Measurements from ENCODE around the gene LRRFIP2. TPM values are rescaled to one million over a fixed set of nuclear protein-coding genes. Genes with fewer than 3 reads are reported as not detected.
"Not testable (repeated sequence)": the region's sequence is repeated elsewhere in the genome, so short reads cannot be mapped to it uniquely, and the experiment has no call there.

The LRRFIP2 gene
- polyA plus RNA-seq (ENCODE audit: insufficient read length in 3 of 3) = 10 to 100 TPM; 39.6 to 42.9 (median 40.5) TPM

DNA sequence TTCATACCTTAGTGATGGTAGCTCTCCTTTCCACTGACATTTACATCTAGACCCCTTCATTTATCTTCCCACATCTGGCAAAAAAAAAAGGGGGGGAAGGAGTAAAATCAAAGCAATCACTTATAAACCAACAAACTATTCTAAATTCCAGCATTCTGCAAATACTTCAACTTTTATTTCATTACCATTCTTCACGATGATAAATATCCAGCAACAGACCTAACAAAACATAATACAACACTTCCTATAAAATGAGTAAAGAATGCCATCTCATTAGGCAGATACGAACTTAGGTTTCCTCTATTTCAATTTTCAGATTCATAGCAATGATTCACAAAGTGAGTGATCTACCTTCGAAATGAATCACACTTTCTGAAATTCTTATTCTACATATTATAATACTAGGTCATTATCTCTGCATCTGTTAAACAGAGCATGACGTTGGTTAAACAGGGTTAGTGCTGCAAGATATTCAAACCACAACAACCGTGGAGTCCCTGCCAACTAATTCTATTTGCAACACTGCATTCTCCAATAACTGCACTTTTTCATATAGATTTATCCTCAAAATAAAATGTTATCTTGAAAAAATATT lies at the start of gene LRRFIP2:
LRRFIP2 (minus strand) TSS at position 51 of the 595 bp plus-strand sequence. CDS start 25,599 bp downstream, outside the sequence.
- DNase-seq (ENCODE audit: low read depth in 3 of 3, low spot score in 2 of 3) = no peak

DNA sequence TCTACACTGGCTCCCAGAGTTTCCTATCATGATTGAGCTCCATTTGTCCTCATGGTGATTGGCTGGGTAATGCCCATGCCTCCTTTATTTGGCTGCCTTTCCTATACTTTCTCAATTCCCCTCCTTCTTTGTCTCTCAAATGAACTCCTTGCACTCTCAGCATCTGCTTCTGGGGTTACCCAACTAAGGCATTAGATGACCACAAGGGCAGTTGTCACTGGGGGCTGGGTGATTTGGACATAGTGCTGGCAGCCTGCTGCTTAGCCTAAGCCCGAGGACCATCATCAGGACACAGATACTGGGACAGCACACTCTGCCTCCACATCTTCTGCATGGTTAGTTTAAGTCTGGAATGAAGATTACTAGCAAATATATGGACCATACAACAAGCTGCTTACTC lies 49.2 kb upstream of the LRRFIP2 start:
- DNase-seq (ENCODE audit: low read depth in 3 of 3, low spot score in 2 of 3) = no peak

GRCh38 chr3:37223141-37223558 lies 48.8 kb upstream of the LRRFIP2 start:
- no peak for DNase-seq (ENCODE audit: low read depth in 3 of 3, low spot score in 2 of 3)

DNA sequence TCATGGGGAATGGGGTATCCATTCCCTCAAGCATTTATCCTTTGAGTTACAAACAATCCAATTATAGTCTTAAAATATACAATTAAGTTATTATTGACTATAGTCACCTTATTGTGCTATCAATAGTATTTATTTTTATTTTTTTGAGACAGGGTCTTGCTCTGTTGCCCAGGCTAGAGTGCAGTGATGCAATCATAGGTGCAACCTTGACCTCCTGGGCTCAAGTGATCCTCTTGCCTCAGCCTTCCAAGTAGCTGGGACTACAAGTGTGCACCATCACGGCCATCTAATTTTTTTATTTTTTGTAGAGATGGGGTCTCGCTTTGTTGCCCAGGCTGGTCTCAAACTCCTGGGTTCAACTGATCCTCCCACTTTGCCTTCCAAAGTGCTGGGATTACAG lies 48.2 kb upstream of the LRRFIP2 start:
- DNase-seq (ENCODE audit: low read depth in 3 of 3, low spot score in 2 of 3) = not testable (repeated sequence)

GRCh38 chr3:37221407-37221806 lies 47.0 kb upstream of the LRRFIP2 start:
- DNase-seq (ENCODE audit: low read depth in 3 of 3, low spot score in 2 of 3) = no peak

DNA sequence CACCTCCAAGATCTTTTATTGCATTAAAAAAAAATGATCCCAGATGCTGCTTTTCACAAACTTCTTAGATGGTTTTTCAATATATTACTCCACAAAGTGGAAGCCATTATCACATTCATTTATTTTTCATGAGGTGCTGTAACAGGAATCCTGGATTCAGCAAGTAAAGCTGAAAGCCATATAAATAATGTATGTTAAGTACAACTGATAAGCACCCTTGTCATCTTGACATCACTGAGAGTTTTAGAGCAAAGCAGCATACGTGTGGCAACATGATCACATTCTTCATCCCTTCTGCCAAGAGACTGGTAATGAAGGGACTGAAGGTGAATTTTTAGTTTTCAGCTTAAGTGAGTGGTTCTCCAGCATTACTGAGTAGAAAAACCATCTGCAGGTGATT lies 44.9 kb upstream of the LRRFIP2 start:
- DNase-seq (ENCODE audit: low read depth in 3 of 3, low spot score in 2 of 3) = no peak

- DNase-seq (ENCODE audit: low read depth in 3 of 3, low spot score in 2 of 3) = no peak
Measured at GRCh38 chr3:37218206-37218605, 43.8 kb upstream of the LRRFIP2 start.

GRCh38 chr3:37217098-37217849 lies 42.9 kb upstream of the LRRFIP2 start:
- DNase-seq (ENCODE audit: low read depth in 3 of 3, low spot score in 2 of 3) = no peak

DNA sequence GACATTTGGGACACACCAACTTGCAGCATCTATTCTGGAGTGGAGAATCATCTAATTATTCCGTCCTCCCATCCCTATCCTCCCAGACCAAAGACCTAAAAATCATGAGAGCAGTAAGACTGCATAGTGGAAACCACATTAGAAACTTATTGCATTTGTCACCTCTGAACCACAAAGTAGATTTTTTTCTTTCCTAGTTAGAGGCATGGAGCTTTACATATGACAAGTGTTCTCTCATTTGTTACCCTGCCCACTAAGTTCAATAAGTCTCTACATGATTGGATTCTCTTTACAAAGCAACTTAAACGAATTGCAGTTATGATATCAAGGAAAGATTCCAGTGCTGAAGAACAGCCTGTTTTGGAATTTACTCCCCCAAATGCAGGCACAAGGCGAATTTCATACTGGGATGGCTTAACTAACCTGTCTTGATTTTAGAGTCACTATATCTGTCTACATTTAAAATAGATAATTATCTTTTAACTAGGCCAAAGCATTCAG lies 42.3 kb upstream of the LRRFIP2 start:
- DNase-seq (ENCODE audit: low read depth in 3 of 3, low spot score in 2 of 3) = no peak

DNA sequence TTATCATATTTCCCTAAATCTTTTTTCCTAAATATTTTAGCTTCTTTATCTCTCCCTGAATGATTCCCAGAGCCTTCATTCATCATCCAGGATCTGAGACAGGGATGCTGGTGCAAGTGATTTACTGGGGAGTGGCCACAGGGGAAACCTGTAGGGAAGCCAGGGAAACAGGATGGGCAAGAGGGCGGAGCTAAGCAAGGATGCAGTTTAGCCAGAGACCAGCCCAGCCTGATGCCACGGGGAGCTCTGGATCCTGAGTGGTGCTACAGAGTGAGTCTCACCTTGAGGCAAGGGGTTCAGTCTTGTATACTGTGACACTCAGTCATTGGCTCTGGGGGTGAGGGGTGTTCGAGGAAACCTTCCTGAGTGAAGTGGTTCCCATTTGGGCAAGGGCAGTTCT lies 39.7 kb upstream of the LRRFIP2 start:
- no peak for DNase-seq (ENCODE audit: low read depth in 3 of 3, low spot score in 2 of 3)

DNA sequence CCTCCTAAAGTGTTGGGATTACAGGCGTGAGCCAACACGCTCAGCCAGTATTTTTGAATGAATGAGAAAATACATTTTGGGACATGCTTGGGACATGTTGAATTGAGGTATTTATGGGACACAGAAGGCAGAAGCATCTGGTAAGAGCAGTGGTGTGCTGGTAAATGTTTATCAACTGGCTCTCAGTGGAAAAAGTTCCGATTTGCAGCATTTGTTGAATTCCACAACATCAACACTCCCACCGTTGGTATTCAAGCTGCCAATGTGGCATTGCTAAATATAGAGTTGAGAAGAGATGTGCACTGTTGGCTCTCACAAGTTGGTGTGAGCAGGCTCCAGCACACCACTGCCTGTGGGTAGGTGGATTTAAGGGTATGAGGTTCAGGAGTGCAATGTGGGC lies 35.8 kb upstream of the LRRFIP2 start:
- DNase-seq (ENCODE audit: low read depth in 3 of 3, low spot score in 2 of 3) = no peak

GRCh38 chr3:37208576-37208975 lies 34.2 kb upstream of the LRRFIP2 start:
- DNase-seq (ENCODE audit: low read depth in 3 of 3, low spot score in 2 of 3) = not testable (repeated sequence)

DNA sequence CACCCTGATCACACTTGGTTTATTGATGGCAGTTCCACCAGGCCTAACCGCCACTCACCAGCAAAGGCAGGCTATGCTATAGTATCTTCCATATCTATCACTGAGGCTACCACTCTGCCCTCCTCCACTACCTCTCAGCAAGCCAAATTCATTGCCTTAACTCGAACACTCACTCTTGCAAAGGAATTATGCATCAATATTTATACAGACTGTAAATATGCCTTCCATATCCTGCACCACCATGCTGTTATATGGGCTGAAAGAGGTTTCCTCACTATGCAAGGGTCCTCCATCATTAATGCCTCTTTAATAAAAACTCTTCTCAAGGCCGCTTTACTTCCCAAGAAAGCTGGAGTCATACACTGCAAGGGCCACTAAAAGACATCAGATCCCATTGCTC lies 33.6 kb upstream of the LRRFIP2 start:
- DNase-seq (ENCODE audit: low read depth in 3 of 3, low spot score in 2 of 3) = not testable (repeated sequence)

DNA sequence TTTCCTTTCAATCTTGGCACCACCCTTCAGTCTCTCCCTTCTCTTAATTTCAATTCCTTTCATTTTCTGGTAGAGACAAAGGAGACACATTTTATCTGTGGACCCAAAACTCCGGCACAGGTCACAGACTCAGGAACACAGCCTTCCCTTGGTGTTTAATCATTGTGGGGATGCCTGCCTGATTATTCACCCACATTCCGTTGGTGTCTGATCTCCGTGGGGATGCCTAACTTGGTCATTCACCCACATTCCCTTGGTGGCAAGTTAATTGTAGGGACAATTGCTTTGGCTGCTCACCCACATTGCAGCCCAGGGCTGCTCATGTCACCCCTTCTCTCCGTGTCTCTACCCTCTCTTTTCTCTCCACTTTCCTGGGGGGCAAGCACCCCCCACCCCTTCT lies 31.7 kb upstream of the LRRFIP2 start:
- DNase-seq (ENCODE audit: low read depth in 3 of 3, low spot score in 2 of 3) = not testable (repeated sequence)

GRCh38 chr3:37204314-37204713 lies 29.9 kb upstream of the LRRFIP2 start:
- no peak for DNase-seq (ENCODE audit: low read depth in 3 of 3, low spot score in 2 of 3)

- no peak for DNase-seq (ENCODE audit: low read depth in 3 of 3, low spot score in 2 of 3)
Measured at GRCh38 chr3:37202035-37202434, 27.7 kb upstream of the LRRFIP2 start.

GRCh38 chr3:37200141-37200540 lies 25.8 kb upstream of the LRRFIP2 start:
- no peak for DNase-seq (ENCODE audit: low read depth in 3 of 3, low spot score in 2 of 3)

GRCh38 chr3:37198996-37199395 lies 24.6 kb upstream of the LRRFIP2 start:
- no peak for DNase-seq (ENCODE audit: low read depth in 3 of 3, low spot score in 2 of 3)

GRCh38 chr3:37198547-37198946 lies 24.2 kb upstream of the LRRFIP2 start:
- DNase-seq (ENCODE audit: low read depth in 3 of 3, low spot score in 2 of 3) = no peak

DNA sequence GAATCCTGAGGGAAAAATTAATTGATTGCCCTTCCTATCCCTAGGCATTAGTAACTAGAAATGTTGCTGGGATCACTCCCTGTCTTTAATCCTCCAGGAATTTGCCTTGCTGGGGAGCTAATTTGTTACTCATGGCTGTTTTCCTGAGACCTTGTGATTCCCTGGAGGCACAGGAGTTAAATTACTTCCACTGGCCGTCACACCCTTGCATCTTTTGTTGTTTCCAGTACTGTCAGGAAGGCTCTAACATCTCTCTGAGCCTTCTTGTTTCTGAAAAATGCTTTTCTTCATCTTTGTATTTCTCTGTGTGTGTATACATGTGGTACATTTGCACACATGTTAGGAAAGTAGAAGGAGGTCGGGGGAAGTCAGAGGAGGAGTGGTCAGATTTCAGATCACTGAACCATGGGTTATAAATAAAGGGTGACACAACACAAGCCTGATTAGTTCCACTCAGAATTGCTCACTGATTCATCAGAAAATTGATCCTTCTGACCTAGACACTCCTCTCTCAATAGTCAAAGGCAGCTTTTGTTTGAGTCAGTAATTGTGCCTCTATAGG lies 23.5 kb upstream of the LRRFIP2 start:
- no peak for DNase-seq (ENCODE audit: low read depth in 3 of 3, low spot score in 2 of 3)

GRCh38 chr3:37194533-37194932 lies 20.2 kb upstream of the LRRFIP2 start:
- DNase-seq (ENCODE audit: low read depth in 3 of 3, low spot score in 2 of 3) = no peak

- no peak for DNase-seq (ENCODE audit: low read depth in 3 of 3, low spot score in 2 of 3)
Measured at GRCh38 chr3:37190667-37191066, 16.3 kb upstream of the LRRFIP2 start.
